HEK293 (cell line): ENCODE measurements around the gene EFCAB11.

Experiments used
- CTCF ChIP-seq: fragments of 450-650 bp; formaldehyde crosslinking; IDR thresholded peaks from 2 replicates; pipeline ENCODE4 v1.5.1; 2016; ENCODE audit warnings: missing biosample characterization, missing genetic modification characterization
- TCF7L2 ChIP-seq: IDR thresholded peaks from 2 replicates; pipeline ENCODE4 v1.6.1; 2011; ENCODE audit warnings: low read depth, mild to moderate bottlenecking, inconsistent platforms, low read length, moderate library complexity, borderline replicate concordance
- ZSCAN16 ChIP-seq: fragments of 450-650 bp; formaldehyde crosslinking; IDR thresholded peaks from 2 replicates; pipeline ENCODE4 v1.5.1; 2016; ENCODE audit warnings: missing biosample characterization, missing genetic modification characterization
- TF ChIP-seq, protein P1 (sequence below): fragments of 450-650 bp; formaldehyde crosslinking; conservative IDR thresholded peaks from 2 replicates; pipeline ENCODE4 v1.5.1; 2016; ENCODE audit warnings: low read depth, missing biosample characterization, missing genetic modification characterization

- no peak for TF ChIP-seq CTCF (tag by site-specific recombination)
- TF ChIP-seq, protein P1, sequence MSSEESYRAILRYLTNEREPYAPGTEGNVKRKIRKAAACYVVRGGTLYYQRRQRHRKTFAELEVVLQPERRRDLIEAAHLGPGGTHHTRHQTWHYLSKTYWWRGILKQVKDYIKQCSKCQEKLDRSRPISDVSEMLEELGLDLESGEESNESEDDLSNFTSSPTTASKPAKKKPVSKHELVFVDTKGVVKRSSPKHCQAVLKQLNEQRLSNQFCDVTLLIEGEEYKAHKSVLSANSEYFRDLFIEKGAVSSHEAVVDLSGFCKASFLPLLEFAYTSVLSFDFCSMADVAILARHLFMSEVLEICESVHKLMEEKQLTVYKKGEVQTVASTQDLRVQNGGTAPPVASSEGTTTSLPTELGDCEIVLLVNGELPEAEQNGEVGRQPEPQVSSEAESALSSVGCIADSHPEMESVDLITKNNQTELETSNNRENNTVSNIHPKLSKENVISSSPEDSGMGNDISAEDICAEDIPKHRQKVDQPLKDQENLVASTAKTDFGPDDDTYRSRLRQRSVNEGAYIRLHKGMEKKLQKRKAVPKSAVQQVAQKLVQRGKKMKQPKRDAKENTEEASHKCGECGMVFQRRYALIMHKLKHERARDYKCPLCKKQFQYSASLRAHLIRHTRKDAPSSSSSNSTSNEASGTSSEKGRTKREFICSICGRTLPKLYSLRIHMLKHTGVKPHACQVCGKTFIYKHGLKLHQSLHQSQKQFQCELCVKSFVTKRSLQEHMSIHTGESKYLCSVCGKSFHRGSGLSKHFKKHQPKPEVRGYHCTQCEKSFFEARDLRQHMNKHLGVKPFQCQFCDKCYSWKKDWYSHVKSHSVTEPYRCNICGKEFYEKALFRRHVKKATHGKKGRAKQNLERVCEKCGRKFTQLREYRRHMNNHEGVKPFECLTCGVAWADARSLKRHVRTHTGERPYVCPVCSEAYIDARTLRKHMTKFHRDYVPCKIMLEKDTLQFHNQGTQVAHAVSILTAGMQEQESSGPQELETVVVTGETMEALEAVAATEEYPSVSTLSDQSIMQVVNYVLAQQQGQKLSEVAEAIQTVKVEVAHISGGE: peak; percentile 88
- TF ChIP-seq TCF7L2: no peak
- no peak for TF ChIP-seq ZSCAN16 (tag by site-specific recombination)
Observed at GRCh38 chr14:89906000-89906399, 48.5 kb downstream of the EFCAB11 start.
